Endothelial cell of umbilical vein (primary cell): ENCODE results near the gene POMGNT2. TPM values are rescaled to one million over a fixed set of nuclear protein-coding genes. Genes with fewer than 3 reads are reported as not detected.

Experiments
- BruUV-seq: library from RNA; stranded (reverse); fragments of 400-500 nt; replicated peaks from 2 replicates; lab custom pipeline; 2021; lab: Mats Ljungman, UMichigan
- CTCF ChIA-PET: fragments of 300-600, 350-600 bp; sonication (Branson Sonifier 250); formaldehyde crosslinking; loops from one replicate; lab custom pipeline; 2021; ENCODE audit warnings: antibody characterized with exemption, inconsistent platforms; lab: Charles Lee
- POLR2A ChIA-PET: fragments of 300-600, 350-600 bp; sonication (Branson Sonifier 250); formaldehyde crosslinking; loops from one replicate; lab custom pipeline; 2021; ENCODE audit warnings: antibody characterized with exemption, inconsistent platforms; lab: Charles Lee
- DNase-seq: peaks from one replicate; pipeline ENCODE4 v3.0.0-alpha.2; 2011; ENCODE audit warnings: low read depth, low spot score
- FAIRE-seq: peaks from 2 replicates; lab custom pipeline; 2011; peaks lifted over from hg19 to GRCh38; lab: Jason Lieb, UNC
- H2AFZ ChIP-seq: 2 replicates; pipeline ENCODE4 v1.6.0; 2012; ENCODE audit warnings: low read depth, low read length, control low read depth, inconsistent platforms
- H3K27ac ChIP-seq: 2 replicates; pipeline ENCODE4 v1.5.1; 2011; ENCODE audit warnings: low read depth, mild to moderate bottlenecking, control low read depth, low read length, moderate library complexity; ENCODE audit not compliant: insufficient read depth
- H3K27me3 ChIP-seq, 2 experiments: 2 replicates each; pipeline versions ENCODE4 v1.6.0 to v1.6.1; 2011; ENCODE audit warnings: low read length in 2 of 2, mixed read lengths in 1 of 2; ENCODE audit not compliant: control insufficient read depth in 2 of 2, insufficient read depth in 2 of 2
- H3K36me3 ChIP-seq, 2 experiments: 2 replicates in 1 of 2; 3 replicates in 1 of 2; pipeline ENCODE4 v1.5.1; 2011; ENCODE audit warnings: low read length in 2 of 2, mild to moderate bottlenecking in 1 of 2, moderate library complexity in 1 of 2; ENCODE audit not compliant: control insufficient read depth in 2 of 2, insufficient read depth in 2 of 2; ENCODE audit errors: extremely low read depth in 1 of 2
- H3K4me1 ChIP-seq: 3 replicates; pipeline ENCODE4 v1.5.1; 2011; ENCODE audit warnings: mild to moderate bottlenecking, low read length; ENCODE audit not compliant: control insufficient read depth, insufficient read depth; ENCODE audit errors: extremely low read depth
- H3K4me2 ChIP-seq: 2 replicates; pipeline ENCODE4 v1.6.1; 2011; ENCODE audit warnings: low read length, control low read depth, mixed read lengths; ENCODE audit not compliant: insufficient read depth
- H3K4me3 ChIP-seq, 3 experiments: fragments of 200-600 bp in 1 of 3; sonication (generic), shearing (Covaris generic) in 1 of 3; replicated peaks in 1 of 3; 2 replicates each; pipeline ENCODE4 v1.5.1; 2011 to 2016; ENCODE audit warnings: control low read depth in 3 of 3, low read length in 3 of 3, mild to moderate bottlenecking in 2 of 3, inconsistent platforms in 1 of 3, low read depth in 1 of 3, moderate library complexity in 1 of 3; ENCODE audit not compliant: insufficient read depth in 1 of 3
- H3K79me2 ChIP-seq: 2 replicates; pipeline ENCODE4 v1.6.0; 2012; ENCODE audit warnings: low read length, inconsistent platforms; ENCODE audit not compliant: control insufficient read depth, insufficient read depth
- H3K9ac ChIP-seq: replicated peaks from 2 replicates; pipeline ENCODE3; 2011; ENCODE audit warnings: low read length, control low read depth; ENCODE audit not compliant: insufficient read depth; ENCODE audit errors: extremely low read depth
- H3K9me1 ChIP-seq: replicated peaks from 3 replicates; pipeline ENCODE4 v1.6.0; 2011; ENCODE audit warnings: mild to moderate bottlenecking, low read length; ENCODE audit not compliant: control insufficient read depth, insufficient read depth; ENCODE audit errors: extremely low read depth
- H3K9me3 ChIP-seq: replicated peaks from 2 replicates; pipeline ENCODE4 v1.5.1; 2012; ENCODE audit warnings: low read length, inconsistent platforms; ENCODE audit not compliant: control insufficient read depth, insufficient read depth
- H4K20me1 ChIP-seq: replicated peaks from 2 replicates; pipeline ENCODE3; 2011; ENCODE audit warnings: mild to moderate bottlenecking, low read length; ENCODE audit not compliant: control insufficient read depth, insufficient read depth; ENCODE audit errors: extremely low read depth
- EZH2 ChIP-seq: IDR thresholded peaks from 2 replicates; pipeline ENCODE4 v1.6.1; 2012; ENCODE audit warnings: borderline replicate concordance, low read depth, mild to moderate bottlenecking, moderate library complexity, low read length, inconsistent platforms; ENCODE audit not compliant: severe bottlenecking
- GATA2 ChIP-seq: IDR thresholded peaks from 2 replicates; pipeline ENCODE4 v1.7.0; 2011; ENCODE audit warnings: low read depth, mild to moderate bottlenecking, moderate library complexity, mixed read lengths, low read length; ENCODE audit not compliant: insufficient read length, insufficient read depth
- JUN ChIP-seq: IDR thresholded peaks from 2 replicates; pipeline ENCODE4 v1.6.1; 2011; ENCODE audit warnings: borderline replicate concordance, low read depth; ENCODE audit not compliant: insufficient read length, insufficient read depth
- MYC ChIP-seq: IDR thresholded peaks from one replicate; pipeline ENCODE4 v1.6.1; 2011; ENCODE audit warnings: mild to moderate bottlenecking, low read depth, low read length
- POLR2A ChIP-seq: IDR thresholded peaks from 2 replicates; pipeline ENCODE4 v1.6.1; 2012; ENCODE audit warnings: low read depth, mild to moderate bottlenecking, control low read depth, low read length
- POLR2AphosphoS5 ChIP-seq: IDR thresholded peaks from 2 replicates; pipeline ENCODE4 v1.6.1; 2012; ENCODE audit warnings: low read depth, mild to moderate bottlenecking, control low read depth, low read length, moderate library complexity; ENCODE audit not compliant: insufficient read depth
- dilution Hi-C: fragments of 300-500 bp; cut with MboI; formaldehyde crosslinking; loops from one replicate; pipeline ENCODE4 v1.15.0; 2019; ENCODE audit warnings: low sequenced_read_pairs; ENCODE audit not compliant: extremely low pct_ligation_motif_present
- intact Hi-C: fragments of 100-400 bp; cut with micrococcal nuclease; formaldehyde crosslinking; loops from one replicate; pipeline ENCODE4 v1.10.0; 2022
- polyA plus RNA-seq, 4 experiments: library from polyadenylated mRNA; depleted of rRNA in 3 of 4; stranded (reverse) in 3 of 4; unstranded in 1 of 4; fragments of >200 nt; gene quantifications; 2 replicates each; pipeline versions ENCODE4 v1.2.1 to v1.2.3, GENCODE V29; 2011 to 2012; ENCODE audit warnings: missing spikeins in 1 of 4
- total RNA-seq: library from RNA; stranded (reverse); gene quantifications from 2 replicates; pipeline ENCODE4 v1.2.3, GENCODE V29; 2021
- TF ChIP-seq, protein P1 (sequence below): IDR thresholded peaks from 2 replicates; pipeline ENCODE4 v1.6.1; 2011; ENCODE audit not compliant: insufficient read depth, insufficient read length
- TF ChIP-seq, protein P2 (sequence below), 2 donors: IDR thresholded peaks; 1 replicate in 1 of 2; 2 replicates in 1 of 2; pipeline ENCODE4 v1.5.1; 2011; ENCODE audit warnings: low read length in 2 of 2, mild to moderate bottlenecking in 2 of 2, moderate library complexity in 2 of 2, control low read depth in 1 of 2, inconsistent platforms in 1 of 2, low read depth in 1 of 2; ENCODE audit not compliant: insufficient read depth in 1 of 2; ENCODE audit errors: extremely low read depth in 1 of 2

The POMGNT2 gene
- total and polyA plus RNA-seq, 2 donors (not counting 3 experiments of a cell fraction or from before 2014, with no cell fraction given), result 6.4 to 16.3 TPM

DNA sequence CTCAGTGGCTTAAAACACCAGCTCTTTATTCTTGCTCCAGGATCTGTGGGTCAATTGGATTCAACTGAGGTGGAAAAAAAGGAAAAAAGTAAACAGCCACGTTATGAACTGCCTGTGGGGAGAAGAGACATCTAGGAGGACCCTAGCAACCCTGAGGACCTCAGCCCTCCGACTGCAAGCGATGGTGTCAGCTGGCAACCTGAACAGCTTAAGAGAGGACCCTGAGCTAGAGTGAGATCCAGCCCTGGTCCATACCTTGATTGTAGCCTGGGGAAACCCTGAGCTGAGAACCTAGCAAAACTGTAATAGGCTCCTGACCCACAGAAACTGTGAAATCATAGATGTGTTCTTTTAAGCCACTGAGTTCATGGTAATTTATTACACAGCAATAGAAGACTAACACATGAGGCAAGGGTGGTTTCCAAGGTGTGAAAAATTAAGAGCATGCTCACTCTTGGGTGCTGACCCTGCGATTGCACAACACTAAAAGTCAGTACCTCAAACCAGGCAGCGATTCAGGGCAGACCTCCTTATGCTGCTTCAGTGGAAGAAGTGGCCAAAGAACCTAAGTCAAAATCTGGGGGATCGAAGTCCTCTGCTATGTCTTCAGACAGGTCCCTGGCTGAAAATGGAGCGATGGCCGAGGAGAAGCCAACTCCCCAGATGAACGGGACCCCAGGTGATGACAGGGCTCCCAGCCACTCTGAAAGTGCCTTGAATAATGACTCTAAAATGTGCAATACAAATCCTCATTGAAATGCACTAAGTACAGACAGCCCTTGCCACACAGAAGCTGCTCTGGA is 69.1 kb downstream of the POMGNT2 start:
- Histone ChIP-seq H3K9me3 (no peaks in the 10 kb centered on the region), H3K79me2 (no peaks in the 10 kb centered on the region), H3K36me3 (no peaks in the 10 kb centered on the region), H3K9ac (no peak overlapping the region), H3K4me3 (no peak overlapping the region), H4K20me1 (no peaks in the 10 kb centered on the region), H3K4me1 (no peaks in the 10 kb centered on the region), H3K9me1 (no peaks in the 10 kb centered on the region), H3K27me3 (no peaks in the 10 kb centered on the region), H2AFZ (no peak overlapping the region), H3K27ac (no peak overlapping the region), H3K4me2 (no peak overlapping the region)
- DNase-seq (no peak), FAIRE-seq (no peak)
- ChIA-PET CTCF (no interaction called here), POLR2A (no interaction called here)
- TF ChIP-seq EZH2, result no peak
- no TSS peak for BruUV-seq
- intact Hi-C loops, result no loop called here
- dilution Hi-C loops, result no loop called here

DNA sequence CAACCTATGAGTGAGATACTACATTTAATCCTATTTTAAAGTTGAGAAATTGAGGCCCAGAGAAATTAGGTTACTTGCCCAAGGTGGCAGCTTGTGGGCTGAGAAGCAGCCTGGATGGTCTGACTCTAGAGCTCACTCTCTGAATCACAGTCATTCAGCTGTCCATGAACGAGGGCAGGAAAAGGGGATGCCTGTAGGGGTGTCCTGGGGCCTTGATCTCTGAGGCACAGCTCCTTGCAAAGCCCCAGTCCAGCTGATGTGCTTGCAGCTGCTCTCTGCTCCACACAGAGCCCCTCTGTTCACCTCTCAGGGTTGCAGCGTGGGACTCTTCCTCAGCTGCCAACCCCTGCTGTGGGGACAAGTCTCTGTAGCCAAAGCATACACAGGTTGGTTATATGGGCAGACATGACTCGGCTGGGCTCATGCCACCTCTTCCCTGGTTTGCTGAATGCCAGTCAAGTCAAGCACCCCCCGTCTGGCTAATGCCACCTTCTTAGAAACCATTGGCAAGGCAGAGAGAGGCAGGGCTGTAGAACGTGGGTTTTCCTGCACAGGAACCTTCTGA is 70.0 kb downstream of the POMGNT2 start:
- DNase-seq (no peak), FAIRE-seq (no peak)
- H3K9me1 ChIP-seq, result no peaks in the 10 kb centered on the region
- no peaks in the 10 kb centered on the region for H3K27me3 ChIP-seq
- no peaks in the 10 kb centered on the region for H3K36me3 ChIP-seq
- no TSS peak for BruUV-seq
- intact Hi-C loops, result no loop called here
- no peak overlapping the region for H3K4me2 ChIP-seq
- TF ChIP-seq, protein P1, sequence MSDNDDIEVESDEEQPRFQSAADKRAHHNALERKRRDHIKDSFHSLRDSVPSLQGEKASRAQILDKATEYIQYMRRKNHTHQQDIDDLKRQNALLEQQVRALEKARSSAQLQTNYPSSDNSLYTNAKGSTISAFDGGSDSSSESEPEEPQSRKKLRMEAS, result no peak
- TF ChIP-seq MYC (no peak), POLR2AphosphoS5 (no peak), JUN (no peak), GATA2 (no peak), POLR2A (no peak), EZH2 (no peak)
- TF ChIP-seq, protein P2, sequence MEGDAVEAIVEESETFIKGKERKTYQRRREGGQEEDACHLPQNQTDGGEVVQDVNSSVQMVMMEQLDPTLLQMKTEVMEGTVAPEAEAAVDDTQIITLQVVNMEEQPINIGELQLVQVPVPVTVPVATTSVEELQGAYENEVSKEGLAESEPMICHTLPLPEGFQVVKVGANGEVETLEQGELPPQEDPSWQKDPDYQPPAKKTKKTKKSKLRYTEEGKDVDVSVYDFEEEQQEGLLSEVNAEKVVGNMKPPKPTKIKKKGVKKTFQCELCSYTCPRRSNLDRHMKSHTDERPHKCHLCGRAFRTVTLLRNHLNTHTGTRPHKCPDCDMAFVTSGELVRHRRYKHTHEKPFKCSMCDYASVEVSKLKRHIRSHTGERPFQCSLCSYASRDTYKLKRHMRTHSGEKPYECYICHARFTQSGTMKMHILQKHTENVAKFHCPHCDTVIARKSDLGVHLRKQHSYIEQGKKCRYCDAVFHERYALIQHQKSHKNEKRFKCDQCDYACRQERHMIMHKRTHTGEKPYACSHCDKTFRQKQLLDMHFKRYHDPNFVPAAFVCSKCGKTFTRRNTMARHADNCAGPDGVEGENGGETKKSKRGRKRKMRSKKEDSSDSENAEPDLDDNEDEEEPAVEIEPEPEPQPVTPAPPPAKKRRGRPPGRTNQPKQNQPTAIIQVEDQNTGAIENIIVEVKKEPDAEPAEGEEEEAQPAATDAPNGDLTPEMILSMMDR (IDR thresholded peaks at IDR 0.05; ENCODE audit: extremely low read depth in 1 of 2, insufficient read depth in 1 of 2, low read depth in 1 of 2, low read length in 2 of 2), result no peak
- no peak overlapping the region for H2AFZ ChIP-seq
- H3K79me2 ChIP-seq, result no peaks in the 10 kb centered on the region
- dilution Hi-C loops, result no loop called here
- no peak overlapping the region for H3K9ac ChIP-seq
- H4K20me1 ChIP-seq, result no peaks in the 10 kb centered on the region
- no peak overlapping the region for H3K27ac ChIP-seq
- no peak overlapping the region for H3K4me3 ChIP-seq
- no peaks in the 10 kb centered on the region for H3K4me1 ChIP-seq
- POLR2A ChIA-PET, result no interaction called here
- no peaks in the 10 kb centered on the region for H3K9me3 ChIP-seq
- CTCF ChIA-PET, result no interaction called here
